GM12801 (cell line): Measurements from ENCODE around the gene IL12RB1.

Experiments
- TF ChIP-seq, protein P1 (sequence below): IDR thresholded peaks from one replicate; pipeline ENCODE4 v1.5.1; 2011; ENCODE audit warnings: control low read depth; ENCODE audit not compliant: insufficient read length; ENCODE audit errors: extremely low read depth

IL12RB1 gene

DNA sequence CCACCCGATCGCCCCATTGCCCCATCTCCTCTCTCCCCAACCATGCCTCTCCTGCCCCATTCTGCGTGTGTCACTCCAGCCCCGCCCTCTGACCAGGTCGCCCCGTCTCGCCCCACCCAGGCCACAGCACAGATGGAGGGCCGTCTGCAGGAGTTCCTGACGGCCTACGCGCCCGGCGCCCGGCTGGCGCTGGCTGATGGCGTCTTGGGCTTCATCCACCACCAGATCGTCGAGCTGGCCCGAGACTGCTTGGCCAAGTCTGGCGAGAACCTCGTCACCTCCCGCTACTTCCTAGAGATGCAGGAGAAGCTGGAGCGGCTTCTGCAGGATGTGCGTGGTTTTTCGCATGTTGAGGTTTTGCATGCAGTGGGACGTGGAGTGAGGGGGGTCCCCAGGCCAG lies 37.1 kb upstream of the IL12RB1 start:
- TF ChIP-seq, protein P1, sequence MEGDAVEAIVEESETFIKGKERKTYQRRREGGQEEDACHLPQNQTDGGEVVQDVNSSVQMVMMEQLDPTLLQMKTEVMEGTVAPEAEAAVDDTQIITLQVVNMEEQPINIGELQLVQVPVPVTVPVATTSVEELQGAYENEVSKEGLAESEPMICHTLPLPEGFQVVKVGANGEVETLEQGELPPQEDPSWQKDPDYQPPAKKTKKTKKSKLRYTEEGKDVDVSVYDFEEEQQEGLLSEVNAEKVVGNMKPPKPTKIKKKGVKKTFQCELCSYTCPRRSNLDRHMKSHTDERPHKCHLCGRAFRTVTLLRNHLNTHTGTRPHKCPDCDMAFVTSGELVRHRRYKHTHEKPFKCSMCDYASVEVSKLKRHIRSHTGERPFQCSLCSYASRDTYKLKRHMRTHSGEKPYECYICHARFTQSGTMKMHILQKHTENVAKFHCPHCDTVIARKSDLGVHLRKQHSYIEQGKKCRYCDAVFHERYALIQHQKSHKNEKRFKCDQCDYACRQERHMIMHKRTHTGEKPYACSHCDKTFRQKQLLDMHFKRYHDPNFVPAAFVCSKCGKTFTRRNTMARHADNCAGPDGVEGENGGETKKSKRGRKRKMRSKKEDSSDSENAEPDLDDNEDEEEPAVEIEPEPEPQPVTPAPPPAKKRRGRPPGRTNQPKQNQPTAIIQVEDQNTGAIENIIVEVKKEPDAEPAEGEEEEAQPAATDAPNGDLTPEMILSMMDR: no peak

DNA sequence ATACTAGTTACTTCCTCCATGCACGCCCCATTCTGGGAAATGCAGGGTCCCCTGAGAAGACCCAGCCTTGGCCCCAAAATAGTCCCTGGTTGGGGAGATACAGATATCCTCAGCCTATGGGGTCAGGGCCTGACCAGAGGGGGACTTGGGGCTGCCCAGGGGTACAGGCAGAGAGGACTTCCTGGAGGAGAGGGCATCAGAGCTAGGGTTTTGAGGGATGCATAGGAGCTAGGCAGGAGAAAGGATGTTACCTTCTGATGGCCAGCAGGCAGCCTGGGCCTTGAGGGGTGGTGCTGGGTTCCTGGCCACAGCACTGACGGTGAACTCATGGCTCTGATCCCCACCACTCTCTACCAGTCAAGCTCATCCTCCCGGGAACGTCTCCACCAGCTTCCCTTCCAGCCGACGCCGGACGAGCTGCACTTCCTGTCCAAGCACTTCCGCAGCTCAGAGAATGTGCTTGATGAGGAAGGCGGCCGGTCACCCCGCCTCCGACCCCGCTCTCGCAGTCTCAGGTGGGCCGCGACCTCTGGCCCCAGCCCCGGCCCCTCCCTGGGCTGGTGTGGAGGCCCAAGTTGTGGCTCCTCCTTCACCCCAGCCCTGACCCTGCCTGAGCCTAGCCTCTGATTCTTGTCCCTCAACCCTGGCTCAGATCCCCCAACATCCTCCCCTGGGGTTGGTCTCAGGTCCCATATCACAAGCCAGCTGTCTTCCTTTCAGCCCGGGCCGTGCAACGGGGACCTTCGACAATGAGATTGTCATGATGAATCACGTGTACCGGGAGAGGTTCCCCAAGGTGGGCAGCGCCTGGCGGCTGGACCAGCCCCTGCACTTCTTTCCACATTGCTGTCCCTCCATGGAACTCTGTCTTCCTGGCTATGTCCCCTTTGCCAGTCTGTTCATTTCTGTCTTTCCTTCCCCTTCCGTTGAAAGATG lies 36.4 kb upstream of the IL12RB1 start:
- TF ChIP-seq, protein P1: no peak

DNA sequence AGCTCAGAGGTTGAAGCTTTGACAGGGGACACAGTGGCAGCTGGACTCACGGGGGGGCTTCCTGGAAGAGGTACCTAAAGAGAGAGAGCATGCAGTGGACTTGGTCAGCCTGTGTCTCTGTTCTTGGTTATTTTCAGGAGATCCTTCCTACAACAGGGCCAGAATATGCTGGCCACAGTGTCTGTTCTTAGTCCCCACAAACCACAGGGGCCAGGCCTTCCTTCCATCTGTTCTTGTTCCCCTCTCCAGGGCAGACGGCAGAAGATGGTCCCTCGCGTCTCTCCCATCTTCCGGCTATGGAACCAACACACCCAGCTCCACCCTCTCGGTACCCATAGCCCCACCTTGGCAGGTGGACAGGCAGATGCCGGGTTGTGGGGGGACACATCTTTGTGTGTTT lies 35.7 kb upstream of the IL12RB1 start:
- TF ChIP-seq, protein P1: no peak

DNA sequence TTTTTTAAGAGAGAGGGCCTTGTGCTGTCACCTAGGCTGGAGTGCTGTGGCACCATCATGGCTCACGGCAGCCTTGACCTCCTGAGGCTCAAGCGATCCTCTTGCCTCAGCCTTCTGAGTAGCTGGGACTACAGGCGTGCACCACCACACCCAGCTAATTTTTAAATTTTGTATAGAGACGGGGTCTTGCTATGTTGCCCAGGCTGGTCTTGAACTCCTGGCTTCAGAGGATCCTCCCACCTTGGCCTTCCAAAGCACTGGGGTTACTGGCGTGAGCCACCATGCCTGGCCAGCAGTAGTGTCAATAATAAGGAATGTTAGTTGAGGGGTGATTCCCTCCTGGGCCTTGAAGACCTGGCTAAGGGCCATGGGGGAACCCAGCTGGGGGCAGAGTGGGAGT lies 34.4 kb upstream of the IL12RB1 start:
- TF ChIP-seq, protein P1: no peak

DNA sequence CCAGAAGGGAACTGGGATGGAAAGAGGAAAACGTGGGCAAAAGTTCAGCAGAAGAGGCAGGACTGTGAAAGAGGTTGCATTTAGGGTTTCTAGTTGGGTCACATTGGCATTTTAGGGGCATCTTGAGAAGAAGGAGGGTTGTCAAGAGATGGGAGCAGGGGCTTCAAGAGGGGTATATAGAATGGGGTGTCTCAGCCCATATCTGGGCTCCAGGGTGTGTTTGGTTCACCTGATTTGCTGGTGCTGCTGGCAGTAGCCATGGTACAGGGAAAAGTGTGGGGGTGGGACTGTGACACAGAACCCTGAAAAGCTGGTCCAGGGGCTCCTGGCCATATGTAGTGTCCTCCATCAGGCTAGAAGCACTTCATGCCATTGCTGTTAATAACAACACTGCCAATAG lies 33.4 kb upstream of the IL12RB1 start:
- TF ChIP-seq, protein P1: no peak

DNA sequence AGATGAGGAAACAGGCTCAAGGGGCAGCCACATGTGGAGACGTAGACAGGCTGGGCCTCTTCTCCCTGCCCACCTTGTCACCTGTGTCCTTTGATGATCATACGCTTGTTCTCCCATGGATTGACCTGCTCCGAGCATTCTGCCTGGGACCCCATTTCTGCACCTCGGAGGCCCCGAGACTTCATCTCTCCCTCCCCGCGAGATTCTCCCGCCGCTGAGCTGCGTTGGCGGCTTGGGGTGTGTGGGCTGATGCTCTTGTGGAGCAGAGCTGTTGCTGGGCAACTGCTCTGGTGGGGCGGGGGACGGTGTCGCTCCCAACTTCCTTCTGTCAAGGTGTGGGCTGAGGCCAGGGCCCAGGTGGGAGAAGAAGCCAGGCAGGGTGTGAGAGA lies 33.0 kb upstream of the IL12RB1 start:
- TF ChIP-seq, protein P1: no peak

DNA sequence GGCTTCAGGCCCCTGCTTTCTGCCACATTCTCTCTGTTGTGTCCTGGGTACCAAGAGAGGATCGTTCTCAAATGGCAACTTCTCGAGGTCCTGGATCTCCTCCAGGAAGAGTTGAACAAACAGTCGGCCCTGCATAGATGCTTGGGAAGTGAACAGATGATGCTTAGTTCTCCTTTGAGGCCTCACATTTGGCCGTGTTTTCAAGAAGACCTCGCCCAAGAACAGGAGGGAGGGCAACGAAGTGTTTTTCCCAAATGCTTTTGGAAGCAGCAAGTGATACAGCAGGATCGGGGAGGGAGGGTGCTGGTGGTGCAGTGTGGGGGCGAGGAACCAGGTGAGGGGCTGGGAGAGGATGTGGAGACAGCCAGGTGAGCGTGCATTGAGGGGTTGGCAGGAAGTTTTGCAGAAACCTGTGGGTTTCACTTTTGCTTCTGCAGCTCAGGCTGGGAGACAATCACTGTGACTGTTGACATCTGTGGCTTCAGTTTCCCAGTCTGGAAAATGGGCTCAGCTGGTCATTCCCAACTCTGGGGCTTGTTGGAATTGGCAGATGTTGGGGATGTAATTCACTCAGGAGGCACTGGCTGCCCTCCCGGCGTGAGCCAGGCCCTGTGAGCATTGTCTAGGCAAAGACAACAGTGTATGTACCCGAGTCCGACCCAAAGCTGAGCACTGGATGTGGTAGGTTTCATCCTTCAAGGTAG lies 32.4 kb upstream of the IL12RB1 start:
- TF ChIP-seq, protein P1: no peak
